Measurements from ENCODE around the gene NRF1. TPM values are rescaled to one million over a fixed set of nuclear protein-coding genes. Genes with fewer than 3 reads are reported as not detected.

Gene NRF1
- total and polyA plus RNA-seq, 10 of the 15 experiments (the other 5 are each of a cell fraction or from before 2014, with no cell fraction given), result 3.5 to 23.1 (median 13.5) TPM

DNA sequence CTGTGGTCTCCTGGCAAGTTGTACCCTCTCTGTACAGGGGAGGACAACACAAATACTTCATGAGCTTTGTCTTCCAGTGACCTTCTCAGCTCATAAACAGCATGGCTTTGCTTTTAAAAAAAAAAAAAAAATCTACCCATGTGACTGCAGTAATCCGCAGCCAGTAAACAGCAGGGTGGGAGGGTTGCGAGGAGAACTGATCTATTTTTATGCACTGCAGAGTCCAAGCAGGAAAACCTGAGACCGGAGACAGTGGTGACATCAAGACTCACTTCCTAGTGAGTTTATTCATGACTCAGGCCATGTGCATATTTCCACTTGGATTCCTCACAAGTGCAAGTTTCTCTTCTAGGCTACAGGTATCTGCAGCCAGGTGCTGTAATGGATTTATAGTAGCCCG, 127.9 kb downstream of the NRF1 start:
- CTCF ChIA-PET, result no interaction called here
- no peak for DNase-seq (ENCODE audit: low read depth, low spot score)
- H3K4me1 ChIP-seq (ENCODE audit: control insufficient read depth, insufficient read depth, low read length), result no peaks in the 10 kb centered on the region
- H4K20me1 ChIP-seq (ENCODE audit: control insufficient read depth, insufficient read depth), result no peaks in the 10 kb centered on the region
- intact Hi-C loops (cut with micrococcal nuclease; ENCODE audit: unreplicated experiment), result no loop called here
- H3K4me2 ChIP-seq (ENCODE audit: control insufficient read depth, insufficient read depth), result no peak overlapping the region
- H3K36me3 ChIP-seq (ENCODE audit: control insufficient read depth in 2 of 2, insufficient read depth in 2 of 2, low read length in 1 of 2), result peaks cover 0 to 3% of the 10 kb centered on the region in 2 experiments; a peak in 1 of 4 replicates
- no peak for FAIRE-seq
- SMC1A ChIA-PET (ENCODE audit: uncharacterized antibody, unreplicated experiment), result no interaction called here
- POLR2A ChIA-PET, result no interaction called here
- no TSS peak for BruUV-seq (replicated peaks)
- no peak overlapping the region for H3K9ac ChIP-seq (ENCODE audit: control insufficient read depth, insufficient read depth, low read length)
- no peak overlapping the region for H2AFZ ChIP-seq (ENCODE audit: control insufficient read depth, low read depth, low read length)
- RAD21 ChIA-PET (ENCODE audit: unreplicated experiment), result no interaction called here
- in situ Hi-C loops (cut with MboI), result no loop called here
- no peaks in the 10 kb centered on the region for H3K79me2 ChIP-seq (ENCODE audit: control insufficient read depth, insufficient read depth, low read length)
- TF ChIP-seq E2F4 (IDR thresholded peaks at IDR 0.05; ENCODE audit: low read depth, low read length) (no peak), NFYB (IDR thresholded peaks at IDR 0.05; ENCODE audit: insufficient read depth, low read depth, low read length) (no peak), BACH1 (IDR thresholded peaks at IDR 0.05; ENCODE audit: borderline replicate concordance) (no peak), SMAD5 (IDR thresholded peaks at IDR 0.05; ENCODE audit: low read depth) (no peak)
- TF ChIP-seq, protein P1, sequence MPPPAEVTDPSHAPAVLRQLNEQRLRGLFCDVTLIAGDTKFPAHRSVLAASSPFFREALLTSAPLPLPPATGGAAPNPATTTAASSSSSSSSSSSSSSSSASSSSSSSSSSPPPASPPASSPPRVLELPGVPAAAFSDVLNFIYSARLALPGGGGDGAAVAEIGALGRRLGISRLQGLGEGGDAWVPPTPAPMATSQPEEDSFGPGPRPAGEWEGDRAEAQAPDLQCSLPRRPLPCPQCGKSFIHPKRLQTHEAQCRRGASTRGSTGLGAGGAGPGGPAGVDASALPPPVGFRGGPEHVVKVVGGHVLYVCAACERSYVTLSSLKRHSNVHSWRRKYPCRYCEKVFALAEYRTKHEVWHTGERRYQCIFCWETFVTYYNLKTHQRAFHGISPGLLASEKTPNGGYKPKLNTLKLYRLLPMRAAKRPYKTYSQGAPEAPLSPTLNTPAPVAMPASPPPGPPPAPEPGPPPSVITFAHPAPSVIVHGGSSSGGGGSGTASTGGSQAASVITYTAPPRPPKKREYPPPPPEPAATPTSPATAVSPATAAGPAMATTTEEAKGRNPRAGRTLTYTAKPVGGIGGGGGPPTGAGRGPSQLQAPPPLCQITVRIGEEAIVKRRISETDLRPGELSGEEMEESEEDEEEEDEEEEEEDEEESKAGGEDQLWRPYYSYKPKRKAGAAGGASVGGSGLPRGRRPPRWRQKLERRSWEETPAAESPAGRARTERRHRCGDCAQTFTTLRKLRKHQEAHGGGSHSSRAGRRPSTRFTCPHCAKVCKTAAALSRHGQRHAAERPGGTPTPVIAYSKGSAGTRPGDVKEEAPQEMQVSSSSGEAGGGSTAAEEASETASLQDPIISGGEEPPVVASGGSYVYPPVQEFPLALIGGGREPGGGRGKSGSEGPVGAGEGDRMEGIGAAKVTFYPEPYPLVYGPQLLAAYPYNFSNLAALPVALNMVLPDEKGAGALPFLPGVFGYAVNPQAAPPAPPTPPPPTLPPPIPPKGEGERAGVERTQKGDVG (CRISPR knock-in tag; IDR thresholded peaks at IDR 0.05), result no peak
- H3K27me3 ChIP-seq (replicated peaks in 1 of 2; ENCODE audit: control insufficient read depth in 2 of 2, insufficient read depth in 2 of 2, low read length in 1 of 2), result no peaks in the 10 kb centered on the region
- H3K9me3 ChIP-seq (replicated peaks; ENCODE audit: control insufficient read depth, insufficient read depth, low read length), result no peaks in the 10 kb centered on the region
- ATAC-seq, result no peak
- H3K4me3 ChIP-seq, result no peak overlapping the region
- 99% methylated on average over 4 of the region's 4 CpGs for WGBS (ENCODE audit: insufficient coverage, insufficient replicate concordance, low lambda C conversion rate, missing lambda C conversion rate)
- H3K27ac ChIP-seq (ENCODE audit: control insufficient read depth, insufficient read depth), result no peak overlapping the region
